ENCODE data around the gene MCRIP1. TPM values are rescaled to one million over a fixed set of nuclear protein-coding genes. Genes with fewer than 3 reads are reported as not detected.

The MCRIP1 gene
- total RNA-seq, 1 experiment from 2014 or later = 204 TPM

DNA sequence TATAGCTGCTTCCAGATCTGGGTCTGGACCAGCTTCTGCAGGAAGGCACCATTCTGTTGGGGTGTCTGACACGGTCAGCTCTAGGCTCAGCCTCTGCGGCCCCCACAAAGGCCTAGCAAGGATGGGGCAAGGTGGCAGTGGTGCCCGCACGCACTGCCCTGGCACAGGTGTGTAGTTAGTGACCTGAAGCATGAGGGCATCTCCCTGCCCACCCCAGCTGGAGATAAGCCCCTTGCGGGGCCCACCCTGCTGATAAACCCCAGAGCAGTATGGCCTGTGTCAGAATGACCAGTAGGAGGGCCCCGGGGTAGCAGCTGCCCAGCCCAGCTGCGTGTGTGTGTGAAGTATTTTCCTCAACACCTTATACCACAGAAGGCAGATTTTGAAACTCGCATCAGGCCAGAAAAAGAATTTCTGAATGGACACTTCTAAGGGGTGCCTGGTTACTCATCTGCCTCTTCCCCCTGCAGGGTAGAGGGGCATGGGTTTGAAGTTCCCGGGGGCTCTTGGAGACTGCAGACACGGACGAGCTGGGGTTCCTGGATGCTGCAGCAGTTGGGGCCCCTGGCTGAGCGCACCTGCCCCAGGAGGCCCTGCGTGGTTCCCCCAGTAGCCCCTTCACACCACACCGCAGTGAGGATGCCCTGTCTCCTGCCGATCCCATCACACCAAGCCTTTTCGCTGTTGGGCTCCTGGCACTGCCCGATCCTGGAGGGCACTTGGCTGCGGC, 33.5 kb upstream of the MCRIP1 start:
- H3K4me3 ChIP-seq (ENCODE audit: insufficient read depth, low read depth, low read length) = no peak overlapping the region
- H3K36me3 ChIP-seq (replicated peaks; ENCODE audit: control insufficient read depth, insufficient read depth, low read length) = peaks cover 21% of the 10 kb centered on the region
- H3K27me3 ChIP-seq (ENCODE audit: control insufficient read depth, insufficient read depth, low read length) = no peaks in the 10 kb centered on the region
- peak; percentile 48 for DNase-seq

DNA sequence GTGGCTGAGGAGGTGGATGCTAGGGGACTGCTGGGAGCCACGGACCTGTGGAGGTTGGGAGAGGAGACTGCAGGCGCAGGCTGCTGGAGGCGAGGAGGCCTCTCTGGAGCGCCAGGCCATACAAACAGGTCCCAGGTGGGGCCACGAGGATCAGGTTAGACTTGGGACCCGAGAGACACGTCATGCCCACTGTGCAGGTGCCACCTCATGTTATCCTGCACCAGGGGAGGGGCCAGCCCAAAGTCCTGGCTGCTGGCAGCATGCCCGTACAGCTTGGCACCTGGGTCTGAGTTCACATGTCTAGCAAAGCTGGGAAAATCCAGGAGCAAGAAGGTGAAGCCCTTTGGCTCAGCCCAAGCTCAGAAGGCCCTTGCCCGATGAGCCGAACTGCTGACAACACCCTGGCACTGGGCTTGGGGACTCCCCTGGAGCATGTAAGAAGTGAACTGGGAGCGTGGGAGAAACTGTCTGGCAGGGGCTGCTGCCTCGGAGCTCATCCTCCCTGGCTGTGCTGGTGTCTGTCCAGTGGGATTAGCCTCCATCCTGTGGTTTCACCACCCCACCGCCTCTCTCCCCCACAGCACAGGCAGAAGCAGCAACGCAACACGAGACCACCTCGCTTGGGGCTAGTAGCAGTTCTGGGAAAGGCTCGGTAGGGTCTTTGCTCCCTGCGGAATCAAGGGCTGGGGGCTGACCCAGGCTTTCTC, 32.8 kb upstream of the MCRIP1 start:
- no peak for DNase-seq
- peaks cover 21% of the 10 kb centered on the region for H3K36me3 ChIP-seq (replicated peaks; ENCODE audit: control insufficient read depth, insufficient read depth, low read length)
- no peaks in the 10 kb centered on the region for H3K27me3 ChIP-seq (ENCODE audit: control insufficient read depth, insufficient read depth, low read length)
- no peak overlapping the region for H3K4me3 ChIP-seq (ENCODE audit: insufficient read depth, low read depth, low read length)

DNA sequence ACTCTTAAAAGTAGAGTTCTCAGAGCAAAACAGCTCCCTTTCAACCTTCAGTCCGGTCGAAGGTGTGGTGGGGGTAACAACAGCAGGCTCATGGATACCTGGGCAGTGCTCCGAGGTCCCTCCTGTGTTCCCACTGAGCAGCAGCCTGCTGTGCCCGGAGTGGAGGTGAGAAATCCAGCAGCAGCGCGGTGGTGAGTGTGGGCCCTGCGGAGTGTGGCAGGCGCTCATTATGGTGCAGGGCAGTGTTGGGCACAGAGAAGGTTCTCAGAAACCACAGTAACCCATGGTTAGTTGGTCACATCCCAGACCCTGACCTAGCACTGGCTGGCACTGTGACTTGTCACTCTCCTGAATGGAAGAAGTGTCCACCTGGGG, 32.3 kb upstream of the MCRIP1 start:
- no peaks in the 10 kb centered on the region for H3K27me3 ChIP-seq (ENCODE audit: control insufficient read depth, insufficient read depth, low read length)
- H3K4me3 ChIP-seq (ENCODE audit: insufficient read depth, low read depth, low read length) = no peak overlapping the region
- peaks cover 21% of the 10 kb centered on the region for H3K36me3 ChIP-seq (replicated peaks; ENCODE audit: control insufficient read depth, insufficient read depth, low read length)
- DNase-seq = no peak

DNA sequence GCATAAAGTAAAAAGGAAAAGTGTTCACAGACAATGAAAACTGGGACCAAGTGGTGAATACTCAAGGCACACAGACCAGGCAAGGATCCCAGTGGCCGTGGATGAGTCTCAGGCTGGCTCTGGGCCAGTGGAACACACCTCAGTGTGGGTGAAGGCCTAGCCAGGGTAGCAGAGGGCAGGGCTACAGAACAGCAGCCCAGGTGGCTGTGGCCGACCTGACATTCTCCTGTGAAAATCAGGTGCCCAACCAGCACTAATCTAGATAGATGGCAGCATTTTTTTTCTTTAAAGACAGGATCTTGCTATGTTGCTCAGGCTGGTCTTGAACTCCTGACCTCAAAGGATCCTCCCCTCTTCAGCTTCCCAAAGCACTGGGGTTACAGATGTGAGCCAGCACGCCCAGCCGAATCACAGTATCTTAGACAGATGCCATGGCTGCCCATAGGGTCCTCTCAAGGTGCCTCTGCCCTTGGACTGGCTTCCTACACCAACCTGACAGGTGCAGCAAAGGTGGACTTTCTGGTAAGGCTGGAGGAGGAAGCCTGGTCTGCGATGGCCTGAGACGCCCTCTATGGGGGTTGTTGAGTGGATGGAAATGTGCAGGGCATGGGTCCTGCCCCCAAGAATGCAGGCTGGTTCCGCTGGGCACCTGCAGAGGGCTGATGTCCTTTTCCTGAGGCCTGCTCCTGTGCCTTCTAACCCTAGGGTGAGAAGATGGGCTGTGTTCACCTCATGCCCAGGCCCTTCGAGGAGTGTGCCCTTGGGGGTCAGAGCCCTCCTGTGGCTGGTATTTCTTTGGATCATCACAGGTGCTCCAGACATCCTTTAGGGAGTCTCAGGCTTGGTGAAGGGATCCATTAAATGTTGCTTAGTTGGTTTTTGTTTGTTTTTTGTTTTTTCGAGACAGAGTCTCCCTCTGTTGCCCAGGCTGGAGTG, 31.0 kb upstream of the MCRIP1 start:
- no peaks in the 10 kb centered on the region for H3K27me3 ChIP-seq (ENCODE audit: control insufficient read depth, insufficient read depth, low read length)
- H3K4me3 ChIP-seq (ENCODE audit: insufficient read depth, low read depth, low read length) = no peak overlapping the region
- peaks cover 21% of the 10 kb centered on the region for H3K36me3 ChIP-seq (replicated peaks; ENCODE audit: control insufficient read depth, insufficient read depth, low read length)
- peak; percentile 65 for DNase-seq

DNA sequence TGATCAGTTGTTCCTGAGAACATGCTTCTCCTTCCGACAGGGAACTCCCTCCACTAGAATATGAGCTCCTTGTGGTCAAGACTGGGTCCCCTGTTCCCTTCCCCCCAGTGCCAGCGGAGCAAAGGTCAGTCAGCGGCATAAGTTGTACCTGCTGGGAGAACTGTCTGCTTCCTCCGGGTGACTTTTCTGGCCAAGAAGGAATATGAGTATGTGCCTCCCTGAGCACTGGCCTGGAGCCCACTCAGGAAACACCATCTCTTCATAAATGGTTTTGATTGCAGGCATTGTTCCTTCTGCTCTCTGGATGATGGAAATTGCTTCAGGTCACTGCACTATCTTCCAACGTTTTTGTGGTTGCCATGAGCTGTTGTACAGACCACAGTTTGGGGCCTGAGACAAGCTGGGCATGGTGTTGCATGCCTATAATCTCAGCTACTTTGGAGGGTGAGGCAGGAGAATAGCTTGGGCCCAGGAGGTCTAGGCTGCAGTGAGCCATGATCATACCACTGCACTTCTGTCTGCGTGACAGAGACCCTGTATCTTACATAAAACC, 30.1 kb upstream of the MCRIP1 start:
- no peaks in the 10 kb centered on the region for H3K27me3 ChIP-seq (ENCODE audit: control insufficient read depth, insufficient read depth, low read length)
- no peak overlapping the region for H3K4me3 ChIP-seq (ENCODE audit: insufficient read depth, low read depth, low read length)
- DNase-seq = no peak
- peaks cover 29% of the 10 kb centered on the region for H3K36me3 ChIP-seq (replicated peaks; ENCODE audit: control insufficient read depth, insufficient read depth, low read length)

DNA sequence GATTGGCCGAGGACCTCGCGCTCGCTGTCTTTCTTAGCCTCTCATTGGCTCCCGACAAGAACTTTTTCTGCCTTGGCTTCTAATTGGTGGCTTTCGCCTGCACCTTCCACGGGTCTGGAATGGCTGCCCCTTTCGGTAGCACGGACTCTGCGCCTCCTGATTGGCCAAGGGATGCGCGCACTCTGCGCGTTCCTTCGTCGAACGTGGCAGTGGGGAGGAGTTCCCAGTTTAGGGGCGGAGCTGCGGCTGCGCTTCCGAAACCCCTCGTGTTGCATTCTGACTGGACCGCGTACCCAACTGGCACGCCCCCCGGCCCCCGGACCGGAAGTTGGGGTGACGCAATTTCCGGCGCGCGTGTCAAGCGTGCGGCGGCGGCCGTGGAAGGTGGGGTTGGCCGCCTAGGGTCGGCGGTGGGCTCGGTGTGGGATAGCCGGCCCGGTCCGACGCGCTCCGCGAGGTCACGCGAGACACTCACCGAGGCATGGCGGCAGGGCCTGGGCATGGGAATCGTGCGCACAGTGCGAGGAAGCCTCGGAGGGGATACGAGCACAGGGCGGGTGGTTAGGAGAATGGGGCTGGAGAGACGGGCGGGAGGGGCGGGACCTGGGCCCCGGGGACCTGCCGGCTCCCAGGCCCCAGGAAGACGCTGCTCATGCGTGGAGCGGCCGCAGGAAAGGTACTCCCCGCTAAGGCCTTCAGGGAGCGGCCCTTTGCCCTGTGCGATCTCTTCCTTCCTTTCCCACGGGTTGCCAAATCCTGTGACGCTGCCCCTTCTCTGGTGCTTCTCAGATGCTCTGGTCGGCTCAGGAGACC, 27.9 kb upstream of the MCRIP1 start:
- Histone ChIP-seq H3K36me3 (replicated peaks; ENCODE audit: control insufficient read depth, insufficient read depth, low read length) (peaks cover 34% of the 10 kb centered on the region), H3K27me3 (ENCODE audit: control insufficient read depth, insufficient read depth, low read length) (no peaks in the 10 kb centered on the region), H3K4me3 (ENCODE audit: insufficient read depth, low read depth, low read length) (peak overlapping the region; percentile 92)
- DNase-seq = peak; percentile 100

DNA sequence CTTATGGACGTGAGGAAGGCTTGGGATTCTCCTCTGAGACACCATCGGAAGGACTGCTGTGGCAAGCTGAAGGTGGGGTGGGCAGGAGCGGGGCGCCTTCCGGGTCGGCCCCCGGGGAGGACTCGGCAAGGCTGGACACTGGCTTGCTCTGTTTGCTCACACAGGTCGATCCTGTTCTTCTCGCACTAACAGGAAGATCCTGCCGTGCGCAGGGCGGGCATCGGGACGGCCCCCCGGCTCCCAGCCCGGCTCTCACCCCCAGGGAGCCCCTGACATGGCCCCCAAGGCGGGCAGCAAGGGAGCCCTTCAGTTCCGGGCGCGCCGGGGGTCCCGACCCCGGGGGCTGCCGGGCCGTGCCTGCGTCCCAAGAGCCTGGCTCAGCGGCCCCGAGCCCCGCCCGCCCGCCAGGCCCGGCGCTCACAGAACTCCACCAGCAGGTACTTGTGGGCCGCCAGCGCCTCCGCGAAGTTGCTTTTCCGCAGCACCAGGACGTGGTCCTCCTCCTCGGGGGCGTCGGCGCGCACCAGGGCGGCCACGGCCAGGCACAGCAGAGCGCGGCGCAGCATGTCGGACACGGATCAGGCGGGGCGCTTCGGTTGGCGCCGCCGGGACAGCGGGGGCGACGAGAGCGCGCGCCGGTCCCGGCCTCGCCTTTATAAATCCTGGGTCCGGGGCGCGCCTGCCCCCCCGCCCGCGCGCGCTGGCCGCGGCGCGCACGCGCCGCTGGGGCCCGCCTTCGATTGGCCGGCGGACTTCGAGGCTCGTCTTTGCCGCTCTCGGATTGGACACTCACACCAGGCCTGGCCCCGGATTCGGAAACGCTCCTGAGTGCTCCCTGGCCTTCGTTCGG, 27.0 kb upstream of the MCRIP1 start, which contains the start of gene P4HB:
Gene P4HB (minus strand): TSS at position 630 of the 850 bp plus-strand sequence. CDS start 64 bp downstream, at position 566.
- H3K27me3 ChIP-seq (ENCODE audit: control insufficient read depth, insufficient read depth, low read length) = no peaks in the 10 kb centered on the region
- peak within 1 kb of the TSS; percentile 92 for H3K4me3 ChIP-seq (ENCODE audit: insufficient read depth, low read depth, low read length)
- H3K36me3 ChIP-seq (replicated peaks; ENCODE audit: control insufficient read depth, insufficient read depth, low read length) = peaks cover 30% of the 10 kb centered on the region
- no peak for DNase-seq

DNA sequence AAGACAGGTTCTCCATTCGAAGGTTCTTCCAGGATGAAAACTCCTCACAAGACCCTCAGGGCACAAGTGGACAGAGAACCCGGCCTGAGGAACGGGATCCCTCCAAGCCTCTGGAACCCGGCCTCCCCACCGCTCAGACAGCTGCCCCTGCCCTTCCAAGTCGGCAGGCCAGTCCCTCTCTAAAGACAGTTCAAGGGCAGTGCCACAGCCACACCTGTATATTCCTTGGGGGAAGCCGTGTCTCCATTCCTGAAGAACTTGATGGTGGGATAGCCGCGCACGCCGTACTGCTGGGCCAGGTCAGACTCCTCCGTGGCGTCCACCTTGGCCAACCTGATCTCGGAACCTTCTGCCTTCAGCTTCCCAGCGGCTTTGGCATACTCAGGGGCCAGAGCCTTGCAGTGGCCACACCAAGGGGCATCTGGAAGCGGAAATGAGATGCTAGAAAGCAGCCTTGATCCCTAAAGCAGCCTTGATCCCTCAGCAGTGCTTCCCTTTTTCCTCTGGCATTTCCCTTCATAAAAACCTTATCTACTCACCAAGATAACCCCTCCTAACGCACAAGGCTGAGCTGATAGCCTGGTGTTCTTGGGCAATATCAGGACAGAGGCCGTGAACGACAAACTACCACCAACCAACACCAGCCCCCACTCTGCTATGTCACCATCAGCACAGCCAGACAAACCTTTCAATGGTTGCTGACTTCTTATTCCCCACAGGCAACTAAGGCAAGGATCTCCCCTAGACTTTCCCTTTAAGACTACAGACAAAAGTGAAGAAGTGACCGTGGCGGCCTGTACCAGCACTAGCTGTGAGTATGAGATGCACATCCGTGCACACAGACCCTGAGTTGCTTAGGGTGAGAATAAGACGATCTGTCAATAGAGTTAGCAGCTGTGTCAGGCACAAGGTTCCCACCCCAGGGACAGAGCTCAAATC, 26.1 kb upstream of the MCRIP1 start:
- Histone ChIP-seq H3K36me3 (replicated peaks; ENCODE audit: control insufficient read depth, insufficient read depth, low read length) (peaks cover 30% of the 10 kb centered on the region), H3K4me3 (ENCODE audit: insufficient read depth, low read depth, low read length) (peak overlapping the region; percentile 81), H3K27me3 (ENCODE audit: control insufficient read depth, insufficient read depth, low read length) (no peaks in the 10 kb centered on the region)
- DNase-seq = peak; percentile 20

DNA sequence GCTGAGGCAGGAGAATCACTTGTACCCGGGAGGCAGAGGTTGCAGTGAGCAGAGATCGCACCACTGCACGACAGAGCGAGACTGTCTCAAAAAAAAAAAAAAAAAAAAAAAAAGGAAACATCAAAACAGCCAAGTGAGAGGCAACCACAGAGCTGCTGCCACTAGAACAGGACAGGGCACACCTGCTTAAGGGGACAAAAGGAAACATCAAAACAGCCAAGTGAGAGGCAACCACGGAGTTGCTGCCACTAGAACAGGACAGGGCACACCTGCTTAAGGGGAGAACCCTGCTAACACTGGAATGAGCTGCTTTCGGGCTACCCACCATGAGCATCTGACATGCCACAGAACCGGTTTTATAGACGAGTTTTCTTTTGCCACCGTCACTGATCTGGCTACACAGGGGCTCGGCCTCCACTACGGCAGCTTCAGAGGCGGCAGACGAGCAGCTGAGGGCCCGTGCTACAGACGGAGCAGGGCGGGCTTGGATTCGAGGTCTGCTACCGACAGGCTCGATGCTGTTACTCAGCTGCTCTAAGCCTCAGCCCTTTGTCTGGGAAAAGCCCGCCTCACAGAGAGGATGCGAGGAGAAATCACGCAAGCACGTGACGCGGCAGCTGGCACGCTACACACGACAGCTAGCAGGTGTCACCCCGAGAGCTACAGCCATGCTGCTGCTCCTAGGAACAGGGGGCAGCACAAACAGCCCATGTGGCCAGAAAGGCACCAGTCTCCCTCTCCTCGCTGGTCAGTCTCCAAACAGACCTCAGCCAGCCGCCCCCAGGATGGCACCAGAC, 25.3 kb upstream of the MCRIP1 start:
- peak; percentile 27 for DNase-seq
- Histone ChIP-seq H3K36me3 (replicated peaks; ENCODE audit: control insufficient read depth, insufficient read depth, low read length) (peaks cover 32% of the 10 kb centered on the region), H3K4me3 (ENCODE audit: insufficient read depth, low read depth, low read length) (no peak overlapping the region), H3K27me3 (ENCODE audit: control insufficient read depth, insufficient read depth, low read length) (no peaks in the 10 kb centered on the region)

DNA sequence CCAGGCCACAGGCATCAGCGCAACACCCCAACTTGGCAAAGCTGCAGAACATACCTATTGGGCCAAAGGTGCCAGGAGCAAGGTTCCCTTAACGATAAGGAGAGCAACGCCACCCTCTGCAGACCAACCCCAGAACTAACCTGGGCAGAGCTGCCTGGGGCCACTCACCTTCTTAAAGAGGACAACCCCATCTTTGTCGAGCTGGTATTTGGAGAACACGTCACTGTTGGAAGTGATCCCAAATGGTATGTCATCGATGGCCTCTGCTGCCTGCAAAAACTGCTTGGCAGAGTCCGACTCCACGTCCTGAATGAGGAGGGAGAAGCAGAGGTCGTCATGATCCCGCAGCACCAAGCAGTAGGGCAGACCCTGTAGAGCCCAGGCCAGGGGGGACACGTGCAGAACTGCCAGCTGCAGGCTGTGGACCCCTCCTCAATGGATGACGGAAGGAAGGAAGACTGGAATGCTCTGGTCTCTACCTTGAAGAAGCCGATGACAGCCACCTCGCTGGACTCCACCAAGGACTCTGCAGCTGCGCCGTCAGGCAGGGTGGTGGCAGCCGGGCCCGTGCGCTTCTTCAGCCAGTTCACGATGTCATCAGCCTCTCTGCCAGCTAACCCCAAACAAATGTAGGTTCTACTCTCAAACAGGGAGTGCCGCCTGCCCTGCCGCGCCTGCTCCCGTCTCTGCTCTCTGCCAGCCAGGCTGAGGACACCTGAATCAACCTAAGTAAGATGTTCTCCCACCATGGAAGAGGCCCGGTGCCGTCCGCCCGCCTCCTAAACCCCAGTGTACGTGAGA, 22.1 kb upstream of the MCRIP1 start:
- H3K27me3 ChIP-seq (ENCODE audit: control insufficient read depth, insufficient read depth, low read length) = no peaks in the 10 kb centered on the region
- peak; percentile 67 for DNase-seq
- no peak overlapping the region for H3K4me3 ChIP-seq (ENCODE audit: insufficient read depth, low read depth, low read length)
- peaks cover 38% of the 10 kb centered on the region for H3K36me3 ChIP-seq (replicated peaks; ENCODE audit: control insufficient read depth, insufficient read depth, low read length)

DNA sequence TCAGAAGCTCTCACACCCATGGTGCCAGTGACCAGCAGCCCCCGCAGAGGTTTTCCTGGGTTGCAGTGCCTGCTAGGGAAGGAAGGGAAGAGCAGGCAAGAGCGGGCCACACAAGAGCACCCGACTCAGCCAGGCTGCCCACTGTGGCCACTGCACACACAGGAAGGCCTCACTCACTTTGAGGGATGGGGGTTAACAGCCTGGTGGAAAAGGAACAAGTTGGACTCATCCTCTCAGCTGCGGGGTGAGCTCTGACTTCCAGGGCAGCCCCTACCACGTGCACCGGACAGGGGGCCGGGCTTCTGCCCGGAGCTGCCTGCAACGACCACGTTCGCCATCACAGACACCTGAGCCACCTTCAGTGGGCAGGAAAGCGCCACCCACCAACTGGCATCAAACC, 19.1 kb upstream of the MCRIP1 start:
- peaks cover 25% of the 10 kb centered on the region for H3K36me3 ChIP-seq (replicated peaks; ENCODE audit: control insufficient read depth, insufficient read depth, low read length)
- H3K4me3 ChIP-seq (ENCODE audit: insufficient read depth, low read depth, low read length) = no peak overlapping the region
- DNase-seq = no peak
- no peaks in the 10 kb centered on the region for H3K27me3 ChIP-seq (ENCODE audit: control insufficient read depth, insufficient read depth, low read length)
